HepG2 (cell line): Measurements from ENCODE around the gene CNBD2. TPM values are rescaled to one million over a fixed set of nuclear protein-coding genes. Genes with fewer than 3 reads are reported as not detected.

ENCODE experiments used
- AKNA ChIP-seq: sonication (generic); formaldehyde crosslinking; IDR thresholded peaks from 2 replicates; pipeline ENCODE4 v1.4.0; 2020; ENCODE audit warnings: missing genetic modification reagents, borderline replicate concordance
- ELK4 ChIP-seq: sonication (generic); formaldehyde crosslinking; IDR thresholded peaks from 2 replicates; pipeline ENCODE4 v1.9.0; 2021; ENCODE audit warnings: missing genetic modification reagents, borderline replicate concordance
- HINFP ChIP-seq: sonication (generic); formaldehyde crosslinking; IDR thresholded peaks from 2 replicates; pipeline ENCODE4 v1.4.0; 2020; ENCODE audit warnings: low read depth, mild to moderate bottlenecking, missing genetic modification reagents
- HOMEZ ChIP-seq: IDR thresholded peaks from 2 replicates; pipeline ENCODE4 v1.6.1; 2016; ENCODE audit warnings: low read depth
- HOXA3 ChIP-seq: sonication (generic); formaldehyde crosslinking; IDR thresholded peaks from 2 replicates; pipeline ENCODE4 v1.5.0; 2020; ENCODE audit warnings: missing genetic modification reagents
- MAFF ChIP-seq: IDR thresholded peaks from 2 replicates; pipeline ENCODE4 v1.6.1; 2011; ENCODE audit warnings: low read depth, low read length, improper control_type of control experiment
- NFIB ChIP-seq: sonication (generic); formaldehyde crosslinking; IDR thresholded peaks from 2 replicates; pipeline ENCODE4 v1.9.0; 2021; ENCODE audit warnings: missing genetic modification reagents, mild to moderate bottlenecking, borderline replicate concordance
- SP2 ChIP-seq: sonication (generic); formaldehyde crosslinking; IDR thresholded peaks from 2 replicates; pipeline ENCODE4 v1.5.1; 2020; ENCODE audit warnings: mild to moderate bottlenecking, missing genetic modification reagents
- TBL1XR1 ChIP-seq: fragments of 150-350 bp; IDR thresholded peaks from 2 replicates; pipeline ENCODE4 v1.6.1; 2014; ENCODE audit warnings: borderline replicate concordance, low read length; ENCODE audit not compliant: partially characterized antibody
- TCF7 ChIP-seq: sonication (generic); IDR thresholded peaks from 2 replicates; pipeline ENCODE4 v1.6.1; 2016; ENCODE audit warnings: antibody characterized with exemption, low read depth
- ZFP41 ChIP-seq: sonication (generic); formaldehyde crosslinking; IDR thresholded peaks from 2 replicates; pipeline ENCODE4 v1.4.0; 2020; ENCODE audit warnings: mild to moderate bottlenecking, missing genetic modification reagents, borderline replicate concordance
- ZNF17 ChIP-seq: sonication (generic); formaldehyde crosslinking; IDR thresholded peaks from 2 replicates; pipeline ENCODE4 v1.5.0; 2020; ENCODE audit warnings: mild to moderate bottlenecking, missing genetic modification reagents
- ZNF20 ChIP-seq: sonication (generic); formaldehyde crosslinking; IDR thresholded peaks from 2 replicates; pipeline ENCODE4 v1.4.0; 2020; ENCODE audit warnings: mild to moderate bottlenecking, moderate library complexity, missing genetic modification reagents
- ZNF235 ChIP-seq: sonication (generic); formaldehyde crosslinking; IDR thresholded peaks from 2 replicates; pipeline ENCODE4 v1.8.1; 2023; ENCODE audit warnings: mild to moderate bottlenecking, missing genetic modification reagents, borderline replicate concordance
- ZNF251 ChIP-seq: sonication (generic); formaldehyde crosslinking; IDR thresholded peaks from 2 replicates; pipeline ENCODE4 v1.9.0; 2021; ENCODE audit warnings: mild to moderate bottlenecking, missing genetic modification reagents
- ZNF282 ChIP-seq: fragments of 450-650 bp; IDR thresholded peaks from 2 replicates; pipeline ENCODE4 v1.6.1; 2018; ENCODE audit not compliant: partially characterized antibody
- ZNF441 ChIP-seq: sonication (generic); formaldehyde crosslinking; IDR thresholded peaks from 2 replicates; pipeline ENCODE4 v1.7.0; 2021; ENCODE audit warnings: missing genetic modification reagents, borderline replicate concordance
- ZNF589 ChIP-seq: sonication (generic); formaldehyde crosslinking; conservative IDR thresholded peaks from 2 replicates; pipeline ENCODE4 v1.8.0; 2022; ENCODE audit warnings: mild to moderate bottlenecking, moderate library complexity, missing genetic modification reagents
- ZNF674 ChIP-seq: sonication (generic); formaldehyde crosslinking; IDR thresholded peaks from 2 replicates; pipeline ENCODE4 v1.5.0; 2020; ENCODE audit warnings: low read depth, mild to moderate bottlenecking, missing genetic modification reagents
- ZNF709 ChIP-seq: sonication (generic); formaldehyde crosslinking; IDR thresholded peaks from 2 replicates; pipeline ENCODE4 v1.5.0; 2020; ENCODE audit warnings: mild to moderate bottlenecking, missing genetic modification reagents
- ZSCAN9 ChIP-seq: IDR thresholded peaks from 2 replicates; pipeline ENCODE4 v1.6.1; 2016; ENCODE audit warnings: borderline replicate concordance
- polyA plus RNA-seq, 8 experiments: library from polyadenylated mRNA; depleted of rRNA in 3 of 8; stranded (reverse) in 7 of 8; unstranded in 1 of 8; fragments of >200 nt; fragmentation: Illumina TruSeq in 4 of 8; extraction: Trizol in 4 of 8; gene quantifications; 2 replicates each; pipeline versions ENCODE4 v1.2.1 to v1.2.3, GENCODE V29; 2011 to 2016; ENCODE audit warnings: low read depth in 4 of 8, missing spikeins in 1 of 8, mixed read lengths in 1 of 8; ENCODE audit not compliant: insufficient read depth in 1 of 8
- total RNA-seq, 5 experiments: library from RNA; depleted of rRNA; stranded (reverse); fragments of >200 nt; fragmentation: Illumina TruSeq; extraction: Trizol; gene quantifications; 2 replicates each; pipeline ENCODE4 v1.2.3, GENCODE V29; 2016; ENCODE audit warnings: low read depth in 1 of 5

Gene CNBD2
- total and polyA plus RNA-seq, 2 of the 13 experiments (the other 11 are each of a cell fraction or from before 2014, with no cell fraction given), result 12.4 to 22.8 TPM

GRCh38 chr20:36064658-36065426 is 96.5 kb downstream of the CNBD2 start (continued):
- no peak for TF ChIP-seq NFIB (CRISPR knock-in tag)
- TF ChIP-seq HINFP (CRISPR knock-in tag), result no peak
- TF ChIP-seq SP2 (CRISPR knock-in tag), result no peak
- TF ChIP-seq AKNA (CRISPR knock-in tag), result no peak
- TF ChIP-seq TCF7, result no peak
- no peak for TF ChIP-seq ZNF20 (CRISPR knock-in tag)
- TF ChIP-seq ZFP41 (CRISPR knock-in tag), result peak; percentile 77; the same call in 1 of the 2 replicates
- no peak for TF ChIP-seq TBL1XR1
- 0 out of 2 replicates have a peak, but pooled peaks have one; percentile 11 for TF ChIP-seq ZNF709 (CRISPR knock-in tag)
- no peak for TF ChIP-seq MAFF
- no peak for TF ChIP-seq ELK4 (CRISPR knock-in tag)
- peak; percentile 86; the same call in 1 of the 2 replicates for TF ChIP-seq ZNF674 (CRISPR knock-in tag)
- no peak for TF ChIP-seq ZNF441
- TF ChIP-seq HOXA3 (CRISPR knock-in tag), result peak; percentile 16; the same call in 1 of the 2 replicates
- no peak for TF ChIP-seq ZNF235 (CRISPR knock-in tag)
- no peak for TF ChIP-seq ZNF282
- TF ChIP-seq ZNF17 (CRISPR knock-in tag), result no peak
- no peak for TF ChIP-seq HOMEZ (CRISPR knock-in tag)
- peak; percentile 49; the same call in 1 of the 2 replicates for TF ChIP-seq ZNF589 (CRISPR knock-in tag)
- TF ChIP-seq ZSCAN9 (CRISPR knock-in tag), result peak; percentile 76; the same call in 1 of the 2 replicates
- TF ChIP-seq ZNF251 (CRISPR knock-in tag), result no peak
